Activated T-helper 1 cell treated with anti-CD3 and anti-CD28 coated beads, Interleukin-2, amount 50 U/mL, for 16 hours (primary cell): ENCODE measurements around the gene BCORL1.
A peak's percentile ranks its signal among the peaks of the same experiment; 100 is the strongest.

Experiments
- DNase-seq, 2 donors: peaks; one replicate each; pipeline ENCODE4 v3.0.0-alpha.2; 2020; ENCODE audit warnings: low read depth in 1 of 2, low spot score in 1 of 2

Gene BCORL1

DNA sequence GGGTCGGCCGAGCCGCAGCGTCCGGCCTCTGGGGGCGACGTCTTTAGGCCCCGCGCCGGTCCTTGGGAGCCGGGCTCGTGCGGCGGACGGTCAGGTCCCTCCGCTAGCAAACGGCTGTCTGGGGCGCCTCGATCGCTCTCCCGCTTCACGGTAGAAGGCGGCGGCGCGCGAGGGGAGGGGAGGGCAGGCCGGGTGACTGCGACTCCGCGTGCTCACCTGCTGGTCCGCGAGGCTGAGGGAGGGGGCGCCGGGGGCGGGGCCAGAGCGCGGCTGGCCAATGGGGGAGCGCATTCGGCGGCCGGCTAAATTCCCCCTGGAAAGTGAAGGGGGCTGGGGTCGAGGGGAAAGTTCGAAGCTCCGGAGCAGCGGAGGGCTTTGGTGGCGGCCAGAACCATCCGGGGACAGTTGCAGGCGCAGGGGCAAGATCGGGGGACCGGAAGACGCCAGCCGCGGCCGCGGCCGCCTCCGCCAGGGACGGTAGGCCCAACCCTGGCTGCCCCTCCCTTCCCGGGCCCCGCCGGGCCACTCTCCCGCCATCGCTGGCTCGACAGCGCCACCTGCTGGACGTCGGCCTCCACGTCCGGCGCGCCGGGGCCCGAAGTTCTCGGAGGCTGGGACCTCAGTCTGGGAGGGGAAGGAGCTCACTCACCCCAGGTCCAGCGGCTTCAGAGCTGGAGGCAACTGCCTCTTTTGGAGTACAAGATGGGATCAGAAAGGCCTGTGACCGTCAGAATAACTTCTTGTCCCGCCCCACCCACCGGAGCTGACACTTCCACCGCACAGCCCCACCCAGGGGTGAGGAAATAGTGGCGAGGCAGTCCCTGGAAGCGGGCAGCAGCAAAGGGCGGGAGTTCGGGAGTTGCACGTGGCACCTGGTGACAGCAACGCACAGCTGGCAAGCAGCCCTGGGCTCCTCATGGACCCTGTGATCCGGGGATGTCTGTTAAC is 78.0 kb downstream of the BCORL1 start:
- peak; percentile 68 to 75 for DNase-seq

DNA sequence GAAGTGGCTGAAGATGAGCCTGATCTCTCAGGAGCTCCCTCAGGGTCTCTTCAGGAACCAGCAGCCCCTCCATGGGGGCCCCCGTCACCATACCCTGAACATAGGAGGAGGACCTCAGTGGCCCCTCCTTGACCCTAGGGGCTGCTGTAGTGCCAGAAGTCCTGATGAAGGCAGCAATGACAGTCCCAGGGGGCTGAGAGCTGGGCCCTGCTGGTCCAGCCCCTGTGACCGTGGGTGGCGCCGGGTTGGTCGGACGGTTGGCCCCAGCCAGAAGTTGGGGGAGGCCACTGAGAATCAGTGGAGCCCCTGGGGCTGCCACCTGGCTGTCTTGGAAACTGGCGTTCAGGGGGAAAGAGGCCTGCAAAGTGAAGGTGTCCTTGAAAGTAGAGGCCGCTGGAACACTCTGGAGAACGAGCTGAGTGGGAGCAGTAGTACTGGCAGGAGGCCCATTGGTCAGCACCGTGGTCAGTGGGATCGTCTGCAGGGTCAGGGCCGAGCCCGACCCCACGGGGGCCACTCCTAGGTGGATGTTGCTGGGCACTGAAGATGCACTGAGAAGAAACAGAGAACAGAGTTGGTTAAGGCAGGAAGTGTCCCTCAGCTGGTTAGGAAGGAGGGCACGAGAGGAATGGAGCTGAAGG is 84.7 kb downstream of the BCORL1 start:
- DNase-seq, result no peak

DNA sequence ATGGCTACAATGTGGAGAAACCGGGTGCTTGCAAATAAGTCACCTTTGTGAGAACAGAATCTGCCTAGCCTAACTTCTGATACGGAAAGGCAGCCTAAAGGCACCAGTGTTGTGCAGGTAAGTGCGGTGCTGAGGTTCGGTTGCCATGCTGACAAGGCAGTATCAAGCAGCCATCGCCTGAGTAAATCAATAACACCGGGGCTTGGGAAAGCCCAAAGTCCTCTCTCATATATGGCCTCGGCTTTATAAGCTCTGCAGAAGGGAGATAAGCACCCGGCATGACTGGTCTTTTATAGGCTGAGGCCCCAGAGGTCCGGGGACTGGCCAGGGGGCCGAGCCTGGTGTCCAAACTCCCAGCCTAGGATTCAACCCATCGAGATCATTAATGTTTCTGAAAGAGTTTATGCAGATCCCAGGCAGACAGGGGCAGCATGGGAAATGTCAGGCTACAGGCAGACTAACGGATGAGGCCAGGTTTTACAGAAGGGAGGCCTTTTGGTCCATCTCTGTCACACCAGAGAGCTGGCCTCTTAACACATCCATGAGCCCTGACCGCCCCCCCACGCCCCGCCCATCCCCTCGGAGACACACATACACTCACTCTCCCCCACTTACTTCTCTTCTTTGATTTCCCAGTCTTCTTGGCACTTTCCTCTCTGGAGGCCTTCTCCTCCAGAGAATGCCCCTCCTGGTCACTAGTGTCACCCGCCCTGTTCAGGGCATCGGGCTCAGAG is 89.3 kb downstream of the BCORL1 start:
- DNase-seq, result no peak

DNA sequence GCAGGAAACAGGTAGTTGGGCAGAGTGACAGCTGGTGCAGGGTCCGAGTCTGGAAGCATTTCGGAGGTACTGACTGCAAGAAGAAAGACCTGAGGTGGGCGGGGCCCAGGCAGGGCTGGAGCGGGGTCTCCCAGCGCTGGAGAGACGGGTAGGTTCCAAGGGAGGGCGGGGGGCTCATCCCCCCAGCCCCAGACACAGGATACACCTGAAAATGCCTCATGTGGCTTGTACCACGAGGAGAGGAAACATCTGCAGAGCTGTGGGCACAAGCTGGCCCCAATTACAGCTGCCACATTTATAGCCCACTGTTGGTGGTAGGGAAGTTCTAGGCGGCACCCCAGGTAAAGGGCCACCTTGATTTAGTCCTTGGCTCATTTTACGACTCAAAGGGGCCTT is 89.9 kb downstream of the BCORL1 start:
- DNase-seq, result no peak

DNA sequence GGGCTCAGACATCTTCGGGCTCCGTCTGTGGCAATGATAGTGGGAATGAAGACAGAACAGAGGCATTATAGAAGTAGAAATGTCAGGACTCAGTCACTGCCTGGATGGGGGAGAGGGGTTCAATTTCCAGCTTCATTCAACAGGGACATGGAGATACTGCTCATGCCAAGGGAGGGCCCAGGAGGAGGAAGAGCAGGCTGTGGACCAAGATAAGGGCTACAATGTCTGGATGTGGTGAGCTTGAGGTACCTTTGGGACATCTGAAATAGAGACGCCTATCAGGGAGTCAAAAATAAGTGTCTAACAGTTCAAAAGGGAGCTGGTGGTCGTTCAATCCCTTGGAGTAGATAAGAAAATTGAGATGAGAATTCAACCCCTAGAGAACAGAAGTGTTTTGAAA is 93.3 kb downstream of the BCORL1 start:
- no peak for DNase-seq

DNA sequence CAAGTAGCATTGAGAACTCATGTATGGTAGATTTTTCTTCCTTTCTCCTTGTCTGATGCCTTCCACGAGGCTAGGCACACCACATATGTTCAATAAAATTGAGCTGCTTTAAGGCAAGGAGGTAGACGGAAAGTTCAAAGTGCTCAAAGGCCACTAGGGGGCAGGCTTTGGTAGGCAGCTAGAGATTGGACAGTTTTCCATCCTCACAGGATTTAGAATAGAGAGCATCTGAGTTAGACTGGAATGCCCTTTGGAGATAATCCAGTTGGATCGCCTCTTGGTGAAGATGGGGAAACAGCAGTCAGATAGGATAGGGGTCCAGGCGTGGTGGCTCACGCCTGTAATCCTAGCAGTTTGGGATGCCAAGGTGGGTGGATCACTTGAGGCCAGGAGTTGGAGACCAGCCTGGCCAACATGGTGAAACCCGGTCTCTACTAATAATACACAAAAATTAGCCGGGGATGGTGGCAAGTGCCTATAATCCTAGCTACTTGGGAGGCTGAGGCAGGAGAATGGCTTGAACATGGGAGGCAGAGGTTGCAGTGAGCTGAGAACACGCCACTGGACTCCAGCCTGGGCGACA is 97.5 kb downstream of the BCORL1 start:
- peak in 1 of 2 donors; percentile 24 for DNase-seq

DNA sequence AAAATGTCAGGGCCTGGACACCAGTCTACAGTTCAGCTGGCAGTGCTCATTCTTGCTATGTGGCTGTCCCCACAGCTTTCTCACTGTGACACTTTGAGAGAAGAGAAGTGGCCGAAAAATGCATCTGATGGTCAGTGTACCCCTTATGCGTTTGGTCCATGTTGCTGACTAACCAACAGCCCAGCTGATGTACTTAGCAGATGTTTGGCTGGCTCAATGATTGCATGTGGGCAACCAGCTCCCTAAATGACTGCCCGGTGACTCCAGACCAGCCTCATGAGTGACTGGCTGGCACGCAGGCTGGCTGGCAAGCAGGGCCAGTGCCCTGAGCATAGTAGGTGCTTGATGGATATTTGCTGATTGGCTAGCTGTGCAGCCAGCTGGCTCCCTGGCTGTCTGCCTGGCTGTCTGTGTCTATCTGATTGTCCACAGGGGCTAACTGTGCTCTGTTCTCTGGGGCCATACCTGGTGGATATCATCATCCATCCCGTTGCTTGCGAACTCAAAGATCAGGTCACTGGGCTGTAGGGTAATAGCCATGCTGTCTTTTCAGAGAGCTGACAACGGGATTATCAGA is 98.4 kb downstream of the BCORL1 start:
- no peak for DNase-seq

DNA sequence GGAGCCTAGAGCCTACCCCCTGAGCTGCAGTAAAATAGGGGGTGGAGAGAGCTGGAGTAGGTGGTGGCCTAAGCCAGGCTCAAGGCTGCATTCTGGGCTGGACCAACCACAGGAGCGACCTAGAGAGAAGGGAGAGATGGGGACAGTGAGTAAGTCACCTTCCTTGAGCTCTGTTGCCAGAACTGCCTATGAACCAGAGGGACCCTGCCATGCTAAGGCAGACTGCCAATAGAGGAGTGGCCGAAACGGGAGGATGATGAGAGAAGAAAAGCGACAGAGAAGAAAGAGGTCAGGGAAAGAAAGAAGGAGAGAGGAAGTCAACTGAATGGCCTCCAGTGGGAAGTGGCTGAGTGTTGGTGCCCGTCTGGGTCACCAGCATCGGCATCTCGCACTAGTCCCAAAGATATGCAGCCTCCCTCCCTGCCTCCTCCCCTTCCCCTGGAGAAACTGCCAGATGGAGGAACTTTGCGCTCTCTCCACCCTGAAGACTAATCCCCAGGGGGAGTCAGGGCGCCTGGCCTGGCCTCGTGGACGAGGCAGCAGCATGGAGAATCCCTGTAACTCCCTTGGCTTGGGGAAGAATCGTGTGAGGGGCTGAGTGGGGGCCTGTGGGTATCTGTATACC is 99.1 kb downstream of the BCORL1 start:
- no peak for DNase-seq

DNA sequence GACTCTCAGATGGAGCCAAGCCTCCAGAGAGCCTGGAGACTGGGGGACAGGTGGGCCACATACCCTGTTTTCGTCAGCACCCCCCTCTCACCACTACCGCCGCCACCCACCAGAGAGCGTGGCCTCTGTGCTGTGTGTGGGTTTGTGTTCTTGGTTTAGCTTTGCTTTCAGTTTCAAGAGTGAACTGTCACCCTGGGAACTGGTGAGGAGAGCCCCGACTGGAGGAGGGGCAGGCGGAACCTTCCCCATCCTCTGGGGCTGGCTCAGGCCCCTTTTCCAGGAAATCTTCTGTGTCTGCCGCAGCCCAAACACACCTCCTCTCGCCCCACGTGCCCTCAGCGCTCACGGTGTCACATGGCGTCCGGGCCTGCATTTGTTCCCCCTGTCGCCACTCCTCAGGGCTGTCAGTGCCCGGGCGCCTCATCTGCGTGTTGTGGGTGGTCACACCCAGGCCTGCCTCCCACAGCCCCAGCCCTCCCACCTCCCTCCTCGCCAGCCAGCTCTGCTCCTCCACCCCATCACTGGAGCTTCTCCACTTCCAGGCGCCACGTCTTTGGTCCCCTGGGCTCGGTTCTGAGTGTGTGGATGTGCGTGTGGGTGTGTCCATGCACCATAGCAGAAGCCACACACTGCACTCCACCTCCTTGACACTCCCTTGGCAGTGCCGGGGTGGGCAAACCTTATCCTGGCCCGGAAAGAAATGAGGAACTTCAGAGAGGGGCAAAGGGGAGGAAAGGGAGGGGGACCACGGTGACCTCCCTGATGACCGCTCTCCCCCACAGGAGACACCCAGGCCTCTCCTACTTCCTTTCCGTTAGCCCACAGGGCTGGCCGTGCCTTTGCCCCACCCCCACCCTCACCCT is 100.0 kb downstream of the BCORL1 start:
- DNase-seq, result peak in 1 of 2 donors; percentile 64

DNA sequence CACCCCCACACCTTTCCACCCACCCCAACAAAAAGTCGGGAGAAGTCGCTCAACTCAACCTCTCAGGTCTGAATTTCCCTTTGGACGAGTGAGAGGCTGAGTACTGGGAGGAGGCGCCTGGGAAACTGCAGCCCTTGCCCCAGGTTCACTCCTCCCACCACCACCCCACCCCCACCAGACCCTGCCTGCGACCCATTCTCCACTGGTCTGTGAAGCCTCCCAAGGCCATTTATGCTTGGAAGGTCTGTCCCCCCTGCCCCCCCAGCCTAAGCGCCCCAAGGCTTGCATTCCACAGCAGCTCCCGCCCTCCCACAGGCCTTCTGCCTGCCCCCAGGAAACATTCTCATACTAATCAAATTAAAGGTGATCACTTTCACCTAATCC is 100.7 kb downstream of the BCORL1 start:
- no peak for DNase-seq

DNA sequence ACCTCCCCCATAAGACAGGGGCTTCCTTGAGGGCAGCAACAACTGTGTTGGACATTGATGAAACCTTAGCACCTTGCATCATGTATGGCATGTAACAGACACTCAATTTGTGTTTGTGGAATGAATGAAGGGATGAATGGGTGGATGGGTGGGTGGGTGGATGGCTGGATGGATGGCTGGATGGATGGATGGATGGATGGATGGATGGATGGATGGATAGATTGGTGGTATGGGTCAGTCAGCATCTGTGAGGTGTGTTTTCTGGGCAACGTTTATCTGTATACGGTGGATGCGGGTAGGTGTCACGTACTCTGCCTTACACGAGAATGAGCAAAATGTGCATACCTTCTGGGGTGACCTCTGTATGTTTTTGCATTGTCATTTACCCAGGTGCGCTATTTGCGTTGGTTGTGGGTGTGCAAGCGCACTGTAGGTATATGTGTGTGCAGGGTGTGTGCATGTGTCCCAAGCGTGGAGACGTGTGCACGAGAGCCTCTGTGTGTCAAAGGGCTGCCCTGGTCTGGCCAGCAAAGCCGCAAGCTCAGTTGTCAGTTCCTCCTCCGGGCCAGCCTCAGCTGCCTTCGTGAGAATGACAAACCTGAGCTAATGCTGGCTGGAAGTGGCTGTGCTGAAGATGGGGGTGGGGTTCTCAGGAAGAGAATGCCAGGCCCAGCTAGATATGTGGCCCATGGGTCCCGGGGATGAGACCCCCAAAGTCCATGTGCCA is 101.4 kb downstream of the BCORL1 start:
- no peak for DNase-seq

DNA sequence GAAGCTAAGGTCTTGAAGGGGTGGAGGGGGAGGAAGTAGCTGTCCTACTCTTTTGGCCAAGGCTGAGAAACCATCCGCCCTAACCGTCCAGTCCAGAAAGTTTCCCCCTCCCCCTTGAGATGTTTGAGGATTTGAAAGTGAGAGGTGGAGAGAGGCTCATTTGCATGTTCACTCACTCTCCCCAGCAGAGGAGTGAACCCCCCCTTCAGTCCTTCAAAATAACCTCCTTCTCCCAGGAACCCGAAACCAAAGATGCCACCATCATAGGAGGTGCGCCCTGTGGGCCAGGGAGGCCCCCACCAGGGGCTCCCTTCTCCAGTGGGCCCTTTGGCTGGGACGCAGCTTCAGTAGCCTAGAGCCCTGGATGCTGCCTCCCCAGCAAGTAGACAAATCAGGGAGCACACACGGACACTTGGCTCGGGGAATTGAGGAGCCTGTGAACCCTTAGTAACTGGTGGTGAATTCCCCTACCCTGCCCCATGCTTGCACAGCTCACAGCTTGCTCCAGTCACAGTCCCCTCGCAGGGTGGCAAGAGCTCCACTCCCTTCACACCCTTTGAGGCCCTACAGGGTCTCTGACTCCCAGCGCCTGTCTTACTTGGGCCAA is 102.3 kb downstream of the BCORL1 start:
- DNase-seq, result no peak

DNA sequence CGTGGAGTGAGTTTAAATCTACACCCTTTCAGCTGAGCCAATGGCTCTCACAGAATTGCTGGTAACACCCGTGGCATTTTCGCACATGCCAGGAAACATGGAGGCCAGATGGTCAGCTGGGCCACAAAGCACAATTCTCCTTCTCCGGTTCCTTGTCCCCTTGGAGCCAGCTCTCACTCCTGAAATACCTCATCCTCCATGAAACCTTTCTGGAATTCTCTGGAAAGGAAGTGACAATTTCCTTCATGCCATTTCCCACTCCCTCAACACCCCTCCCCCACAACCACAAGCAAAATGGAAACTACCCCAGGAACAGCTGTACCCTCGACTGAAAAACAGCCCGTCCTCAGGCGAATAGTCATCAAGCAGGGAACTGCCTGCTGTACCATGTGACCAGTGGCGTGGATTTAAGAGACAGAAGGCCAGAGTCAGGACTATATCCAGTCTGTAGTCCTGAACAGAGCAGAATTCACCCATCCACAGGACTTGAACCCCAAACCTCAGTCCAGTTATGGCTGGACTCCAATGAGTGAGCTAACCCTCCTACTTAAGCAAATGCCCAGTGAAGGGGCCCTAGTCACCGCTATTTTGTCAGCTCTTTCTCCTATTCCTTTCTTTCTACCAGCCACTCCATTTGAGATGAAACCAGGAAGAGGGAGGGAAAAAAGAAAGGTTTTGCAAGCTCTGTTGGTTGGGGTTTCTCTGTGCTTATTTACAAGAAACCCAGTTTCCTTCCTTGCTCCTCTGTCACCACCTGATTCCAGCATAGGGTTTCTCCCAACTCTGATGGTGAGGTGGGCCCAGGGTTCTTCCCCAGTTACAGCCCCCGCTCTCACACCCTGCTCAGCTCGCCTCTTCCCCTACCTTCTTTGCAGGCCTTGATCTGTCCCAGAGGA is 103.4 kb downstream of the BCORL1 start:
- no peak for DNase-seq

DNA sequence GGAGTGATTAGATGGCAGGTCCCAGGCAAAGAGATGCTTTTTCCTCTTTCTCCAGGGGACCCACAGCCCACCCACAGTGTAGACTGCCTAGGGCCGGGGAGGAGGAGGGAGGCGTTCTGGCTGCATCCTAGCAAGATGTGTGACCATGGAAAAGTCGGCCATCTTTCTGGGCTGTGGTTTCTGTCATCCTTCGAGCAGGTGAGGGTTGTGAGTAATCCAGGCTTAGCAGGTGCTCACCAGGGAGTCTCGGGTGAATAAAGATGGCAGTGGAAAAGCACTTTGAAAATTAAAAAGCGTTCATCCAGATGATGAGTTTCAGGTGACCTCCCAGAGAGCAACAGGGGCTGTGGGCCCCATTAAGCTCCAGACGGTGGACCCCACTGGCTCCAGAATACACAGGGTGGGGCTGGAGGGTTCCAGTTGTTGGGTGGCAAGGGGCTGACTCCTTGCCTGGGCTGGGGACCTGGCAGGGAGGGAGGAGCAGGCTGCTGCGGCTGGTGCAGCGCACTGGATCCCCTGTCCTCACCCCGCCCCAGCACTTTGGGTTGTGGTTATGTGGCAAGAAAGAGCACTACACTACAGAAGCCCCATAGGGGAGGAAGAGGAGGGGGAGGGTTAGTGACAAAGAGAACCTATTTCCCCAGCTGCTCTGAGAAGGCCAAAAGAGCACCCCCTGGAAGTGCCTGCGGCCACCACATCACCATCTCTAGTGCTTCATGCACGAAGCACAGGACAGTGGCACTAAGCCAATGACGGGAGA is 104.2 kb downstream of the BCORL1 start:
- DNase-seq, result peak; percentile 38 to 39

DNA sequence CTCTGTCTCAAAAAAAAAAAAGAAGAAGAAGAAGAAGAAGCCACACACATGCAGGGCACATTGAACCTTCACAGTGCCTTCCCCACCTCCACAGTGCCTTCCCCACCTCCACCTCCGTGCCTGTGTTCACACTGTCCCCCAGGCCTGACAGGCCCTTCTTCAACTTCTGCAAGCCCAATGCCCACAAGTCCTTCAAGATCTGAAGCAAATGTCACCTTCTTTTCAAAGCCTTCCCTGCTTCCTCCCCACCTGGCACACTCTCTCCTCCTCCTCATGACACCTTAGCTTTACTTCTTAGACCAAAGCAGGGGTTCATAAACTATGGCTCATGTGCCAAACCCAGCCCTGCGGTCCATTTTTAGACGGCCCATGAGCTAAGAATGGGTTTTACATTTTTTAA is 107.9 kb downstream of the BCORL1 start:
- DNase-seq, result no peak

DNA sequence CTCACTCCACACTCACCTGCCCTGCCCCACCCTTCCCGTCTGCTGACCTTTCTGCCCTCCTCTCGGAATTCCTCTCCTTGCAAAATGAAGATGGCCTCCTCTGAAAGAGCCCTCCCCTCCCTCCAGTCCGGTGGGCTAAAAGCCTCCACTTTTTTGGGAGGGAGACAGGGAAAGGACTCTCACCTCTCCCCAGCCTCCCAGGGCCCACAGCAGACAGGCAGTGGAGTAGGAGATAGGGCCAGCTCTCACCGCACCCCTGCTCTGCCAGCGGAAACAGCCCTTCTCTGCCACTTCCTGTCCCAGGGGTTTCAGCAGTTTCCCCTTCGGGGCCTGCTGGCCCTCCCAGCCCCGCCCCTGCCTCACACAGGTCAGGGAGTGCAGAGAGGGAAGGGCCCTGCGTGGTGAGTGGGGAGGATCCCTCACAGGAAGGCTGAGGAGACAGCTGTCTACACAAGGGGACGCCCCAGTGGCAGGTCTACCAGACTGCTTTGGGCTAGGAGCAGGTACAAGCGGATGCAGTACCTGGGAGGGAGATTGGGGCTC is 109.6 kb downstream of the BCORL1 start:
- peak; percentile 64 to 76 for DNase-seq

DNA sequence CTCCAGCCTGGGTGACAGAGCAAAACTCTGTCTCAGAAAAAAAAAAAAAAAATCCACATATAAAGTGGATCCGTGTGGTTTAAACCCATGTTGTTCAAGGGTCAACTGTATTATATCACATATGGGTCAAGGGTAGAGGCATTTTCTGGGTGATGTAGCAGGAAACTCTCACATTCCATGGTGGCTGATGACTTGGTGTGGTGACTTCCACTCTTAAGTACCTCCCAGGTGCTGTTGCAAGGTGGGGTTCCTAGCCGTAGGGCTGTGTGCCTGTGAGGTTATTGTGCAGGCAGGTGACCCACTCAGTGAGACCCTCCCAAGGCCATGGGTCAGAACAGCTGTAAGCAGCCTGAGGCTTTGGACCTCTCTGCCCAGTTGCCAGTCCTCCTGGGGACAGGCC is 110.8 kb downstream of the BCORL1 start:
- DNase-seq, result no peak
